GOT3 (cell line): ENCODE results near the gene ZNF446.
"Not testable (repeated sequence)": the region's sequence is repeated elsewhere in the genome, so short reads cannot be mapped to it uniquely, and the experiment has no call there.

Experiments
- DNase-seq: peaks from one replicate; lab custom pipeline; 2025; ENCODE audit warnings: mixed read lengths; lab: John Stamatoyannopoulos, UW

The ZNF446 gene

DNA sequence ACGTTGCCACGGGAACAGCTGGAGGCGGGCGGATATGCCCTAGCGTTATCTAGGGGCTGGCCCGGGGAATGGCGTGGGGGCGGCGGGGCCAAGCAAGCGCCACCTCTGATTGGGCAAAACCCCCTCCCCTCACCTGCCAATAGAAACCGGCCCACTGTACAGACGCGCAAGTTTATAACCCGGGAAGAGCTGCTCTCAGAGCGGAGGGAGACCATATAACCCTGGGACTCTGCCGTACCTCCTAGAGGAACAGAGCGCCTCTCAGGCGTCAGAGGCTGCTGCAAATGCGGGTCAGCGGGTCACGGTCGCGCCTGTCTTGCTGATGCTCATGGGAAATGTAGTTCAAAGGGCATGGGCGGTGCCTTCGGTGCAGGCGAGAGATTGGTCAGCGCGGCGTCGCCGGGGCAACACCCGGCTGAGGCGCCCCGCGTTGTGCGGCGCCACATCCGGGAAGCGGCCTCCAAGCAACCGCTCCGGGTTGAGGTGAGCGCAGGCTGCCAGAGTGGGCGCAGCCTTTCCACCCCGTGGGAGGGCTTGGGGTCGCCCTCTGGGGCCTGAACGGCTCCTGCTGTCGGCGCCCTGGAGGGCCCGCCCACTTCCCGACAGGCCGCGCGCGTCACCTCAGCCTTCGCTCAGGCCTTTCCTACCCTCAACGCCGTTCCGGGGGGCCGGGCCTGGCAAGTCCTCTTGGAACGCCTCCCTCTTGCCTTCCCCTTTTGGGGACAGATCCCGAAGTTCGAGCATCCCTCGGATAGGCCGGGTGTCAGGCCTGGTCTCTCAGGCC, at the start of gene ZNF446:
Gene ZNF446, plus strand, starts transcription at position 639 of the 784 bp plus-strand sequence. CDS start 867 bp downstream, outside the sequence.
- peak; percentile 83 for DNase-seq

DNA sequence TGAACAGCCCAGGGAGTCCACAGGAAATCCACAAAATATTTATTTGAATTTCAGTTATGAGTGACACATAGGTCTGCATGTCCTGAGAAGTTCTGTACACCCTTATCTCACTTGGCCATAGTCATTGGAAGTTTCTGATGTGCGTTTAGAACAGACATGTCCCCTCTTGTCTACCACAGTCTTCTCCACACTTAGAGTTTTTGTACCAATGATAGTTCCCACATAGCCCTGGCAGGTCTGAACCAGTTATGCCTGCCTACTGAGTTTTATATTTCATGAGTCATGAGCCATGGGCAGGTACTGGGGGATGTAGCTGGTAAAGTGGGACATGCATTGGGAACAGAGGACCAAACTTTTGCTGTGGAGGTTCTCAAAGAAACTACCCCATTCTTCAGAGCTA, 47.5 kb upstream of the ZNF446 start:
- DNase-seq, result no peak

DNA sequence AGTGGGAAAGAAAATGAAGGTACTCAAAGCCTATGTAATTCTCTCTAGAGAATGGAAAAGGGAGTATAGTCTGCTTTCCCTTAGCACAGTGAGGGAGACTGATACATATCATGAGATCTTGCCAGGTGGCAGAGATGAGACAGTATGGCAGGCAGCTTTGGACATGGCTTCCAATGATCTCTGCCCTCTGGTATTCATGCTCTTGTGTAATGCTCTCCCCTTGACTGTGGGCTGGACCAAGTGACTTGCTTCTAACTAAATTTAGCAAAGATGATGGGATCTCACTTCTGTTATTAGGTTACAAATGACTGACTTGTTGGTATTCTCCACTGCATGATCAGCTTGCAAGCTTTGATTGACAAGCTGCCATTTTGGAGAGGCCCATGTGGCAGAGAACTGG, 46.4 kb upstream of the ZNF446 start:
- no peak for DNase-seq

DNA sequence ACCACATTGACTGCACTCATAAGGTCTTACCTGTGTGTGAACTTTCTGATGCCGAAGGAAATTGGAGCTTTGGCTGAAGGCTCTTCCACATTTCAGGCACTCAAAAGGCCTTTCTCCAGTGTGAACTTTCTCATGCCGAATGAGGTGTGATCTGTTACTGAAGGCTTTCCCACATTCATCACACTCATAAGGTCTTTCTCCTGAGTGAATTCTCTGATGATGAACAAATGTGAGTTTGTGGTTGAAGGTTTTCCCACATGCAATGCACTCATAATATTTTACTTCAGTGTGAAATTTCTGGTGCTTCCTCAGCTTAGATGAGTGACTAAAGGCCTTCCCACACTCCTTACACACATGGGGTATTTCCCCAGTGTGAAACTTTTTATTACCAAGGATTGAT, 41.9 kb upstream of the ZNF446 start:
- DNase-seq, result no peak

DNA sequence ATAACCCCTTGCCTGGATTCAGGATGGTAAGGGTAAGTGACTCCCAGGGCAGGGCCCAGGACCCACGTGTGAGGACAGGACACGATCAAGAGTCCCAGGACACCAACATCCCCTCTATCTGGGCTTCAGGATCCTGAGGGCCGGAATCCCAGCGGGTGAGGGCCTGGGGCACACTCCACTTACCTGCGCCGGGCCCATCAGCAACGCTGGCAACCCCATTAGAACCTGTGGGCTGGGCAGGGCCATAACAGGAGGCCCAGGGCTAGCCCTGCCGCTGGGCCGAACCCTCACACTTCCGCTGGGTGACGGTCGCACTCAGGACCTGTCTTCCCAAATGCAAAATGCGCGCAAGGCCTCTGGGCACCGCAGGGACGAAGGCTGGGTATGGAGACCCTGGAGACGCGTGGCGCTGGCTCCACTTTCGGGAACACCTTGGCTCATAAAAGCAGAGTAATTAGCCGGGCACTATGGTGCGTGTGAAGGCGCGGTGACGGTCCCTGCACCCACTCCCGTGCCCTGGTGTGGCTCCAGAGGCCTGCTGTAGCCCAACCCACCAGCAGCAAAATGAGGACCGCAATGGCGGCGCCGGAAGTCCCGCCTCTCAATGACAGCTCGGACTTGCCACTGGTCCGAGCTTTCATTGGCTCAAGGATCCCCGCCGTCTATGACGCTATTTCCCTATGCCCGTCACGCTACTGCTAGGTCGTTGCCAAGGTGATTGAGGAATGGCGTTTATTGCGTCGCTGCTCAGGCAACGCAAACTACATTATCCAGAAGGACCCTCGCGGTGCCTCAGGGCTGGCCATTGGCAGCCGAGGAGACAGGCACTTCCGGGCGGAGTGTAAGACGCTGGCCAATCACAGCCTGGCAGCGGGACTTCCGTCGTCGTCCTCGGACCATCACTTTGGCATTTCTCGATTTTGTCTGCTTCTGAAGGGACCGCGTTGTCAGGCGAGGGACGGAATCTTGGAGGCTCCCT, 36.3 kb upstream of the ZNF446 start, which contains the start of gene ZNF132:
Gene ZNF132, minus strand, starts transcription at position 578 of the 979 bp plus-strand sequence. Its CDS starts 332 bp downstream, at position 246.
- peak; percentile 71 for DNase-seq

DNA sequence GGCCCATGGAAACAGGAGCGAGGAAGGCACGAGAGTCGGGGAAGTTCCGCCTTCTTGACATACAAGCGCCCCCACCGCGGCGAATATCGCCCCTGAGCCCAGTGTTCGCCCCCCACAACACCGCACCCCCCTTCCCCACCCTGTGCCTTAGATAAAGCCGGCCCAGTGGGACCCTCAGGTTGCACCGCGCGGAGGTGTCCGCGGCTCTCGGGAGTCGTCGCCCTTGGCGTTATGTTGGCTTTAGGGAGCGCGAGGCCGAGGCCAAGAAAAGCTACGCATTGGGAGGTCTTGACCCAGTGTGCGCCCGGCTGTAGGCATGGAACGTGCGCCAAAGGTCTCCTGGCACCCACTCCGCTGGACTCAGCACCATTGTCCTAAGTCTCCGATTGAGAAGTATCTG, 35.6 kb upstream of the ZNF446 start:
- DNase-seq, result no peak

DNA sequence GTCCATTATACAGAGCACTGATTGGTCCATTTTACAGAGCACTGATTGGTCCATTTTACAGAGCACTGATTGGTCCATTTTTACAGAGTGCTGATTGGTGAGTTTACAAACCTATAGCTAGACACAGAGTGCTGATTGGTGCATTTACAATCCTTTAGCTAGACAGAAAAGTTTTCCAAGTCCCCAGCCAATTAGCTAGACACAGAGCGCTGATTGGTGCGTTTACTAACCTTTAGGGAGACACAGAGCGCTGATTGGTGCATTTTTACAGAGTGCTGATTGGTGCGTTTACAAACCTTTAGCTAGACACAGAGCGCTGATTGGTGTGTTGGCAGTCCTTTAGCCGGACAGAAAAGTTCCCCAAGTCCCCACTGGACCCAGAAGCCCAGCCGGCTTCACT, 33.2 kb upstream of the ZNF446 start:
- DNase-seq, result not testable (repeated sequence)

DNA sequence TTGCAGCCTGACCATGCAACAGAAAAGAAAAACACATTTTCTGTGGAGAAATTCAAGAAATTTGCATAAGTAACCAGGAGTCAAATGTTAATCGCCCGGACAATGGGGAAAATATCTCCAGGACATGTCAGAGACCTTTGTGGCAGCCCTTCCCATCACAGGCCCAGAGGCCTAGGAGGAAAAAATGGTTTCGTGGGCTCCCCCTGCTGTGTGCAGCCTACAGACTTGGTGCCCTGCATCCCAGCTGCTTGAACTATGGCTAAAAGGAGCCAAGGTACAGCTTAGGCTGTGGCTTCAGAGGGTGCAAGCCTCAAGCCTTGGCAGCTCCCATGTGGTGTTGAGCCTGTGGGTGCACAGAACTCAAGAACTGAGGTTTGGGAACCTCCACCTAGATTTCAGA, 27.3 kb upstream of the ZNF446 start:
- not testable (repeated sequence) for DNase-seq

DNA sequence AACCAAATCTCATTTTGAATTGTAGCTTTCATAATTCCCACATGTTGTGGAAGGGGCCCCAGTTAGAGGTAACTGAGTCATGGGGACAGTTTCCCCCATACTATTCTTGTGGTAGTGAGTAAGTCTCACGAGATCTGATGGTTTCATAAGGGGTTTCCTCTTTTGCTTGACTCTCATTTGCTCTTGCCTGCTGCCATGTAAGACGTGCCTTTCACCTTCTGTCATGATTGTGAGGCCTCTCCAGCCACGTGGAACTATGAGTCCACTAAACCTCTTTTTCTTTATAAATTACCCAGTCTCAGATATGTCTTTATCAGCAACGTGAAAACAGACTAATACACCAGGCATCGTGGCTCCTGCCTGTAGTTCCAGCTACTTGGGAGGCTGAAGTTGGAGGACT, 26.2 kb upstream of the ZNF446 start:
- not testable (repeated sequence) for DNase-seq

DNA sequence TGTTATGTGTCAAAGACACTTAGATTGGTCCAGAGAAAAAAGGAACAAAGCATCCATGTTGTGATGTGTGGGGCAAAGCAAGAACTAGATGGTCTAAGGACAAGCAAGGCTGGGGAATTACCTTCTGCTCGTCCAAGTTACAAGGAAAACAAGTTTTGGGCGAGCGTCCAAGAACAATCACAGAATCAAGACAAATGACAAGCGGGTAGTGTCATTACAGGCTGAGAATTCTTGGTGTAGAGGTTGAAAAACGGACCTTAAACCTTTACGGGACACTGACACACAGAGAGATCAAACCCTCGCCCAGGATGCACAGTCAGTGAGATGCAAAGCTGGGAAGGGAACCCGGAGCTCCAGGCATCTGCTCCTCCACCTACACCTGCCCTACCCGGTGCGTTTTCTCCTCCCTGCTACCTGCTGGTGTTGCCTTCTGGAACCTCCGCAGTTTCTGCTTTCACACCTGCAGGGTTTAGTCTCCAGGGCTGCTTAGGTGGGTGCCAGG, 25.2 kb upstream of the ZNF446 start:
- no peak for DNase-seq

DNA sequence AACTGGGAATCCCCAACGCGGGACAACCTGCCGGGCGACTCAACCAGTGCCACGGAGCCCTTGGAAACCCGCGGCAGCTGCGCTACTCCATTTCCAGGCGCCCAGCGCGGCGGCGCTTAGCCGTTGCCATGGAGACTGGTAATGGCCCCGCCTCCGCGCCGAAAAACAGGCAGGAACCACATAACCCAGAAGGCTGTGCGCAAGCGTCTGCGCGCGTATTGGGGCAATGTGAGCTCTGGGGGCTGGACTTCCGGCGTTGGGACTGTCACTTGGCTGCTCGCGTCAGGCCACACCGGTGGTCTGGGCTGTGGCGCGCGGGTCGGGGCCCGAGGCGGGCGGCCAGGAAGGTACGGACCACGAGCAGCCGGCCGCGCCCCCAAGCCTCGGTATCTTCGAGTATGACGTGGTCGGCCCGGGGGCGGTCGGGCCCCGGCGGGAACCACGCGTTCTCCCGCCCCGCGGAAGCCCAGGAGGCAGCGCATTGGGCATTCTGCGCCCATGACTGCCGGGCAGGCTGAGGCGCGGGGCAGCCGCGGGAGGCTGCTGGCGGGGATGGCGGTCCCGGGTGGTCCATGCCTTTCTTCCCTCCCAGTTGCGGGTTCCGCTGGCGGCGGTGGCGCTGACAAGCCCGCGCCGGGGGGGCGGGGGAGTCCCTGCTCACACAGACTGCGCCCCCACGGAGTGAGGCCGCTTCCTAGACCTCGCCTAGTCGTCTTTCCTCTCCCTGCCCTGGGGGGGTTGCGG, 24.6 kb upstream of the ZNF446 start, which contains the start of gene ZNF324B:
Gene ZNF324B, plus strand, starts transcription at position 265 of the 744 bp plus-strand sequence. CDS start 2,080 bp downstream, outside the sequence.
- peak; percentile 73 for DNase-seq

DNA sequence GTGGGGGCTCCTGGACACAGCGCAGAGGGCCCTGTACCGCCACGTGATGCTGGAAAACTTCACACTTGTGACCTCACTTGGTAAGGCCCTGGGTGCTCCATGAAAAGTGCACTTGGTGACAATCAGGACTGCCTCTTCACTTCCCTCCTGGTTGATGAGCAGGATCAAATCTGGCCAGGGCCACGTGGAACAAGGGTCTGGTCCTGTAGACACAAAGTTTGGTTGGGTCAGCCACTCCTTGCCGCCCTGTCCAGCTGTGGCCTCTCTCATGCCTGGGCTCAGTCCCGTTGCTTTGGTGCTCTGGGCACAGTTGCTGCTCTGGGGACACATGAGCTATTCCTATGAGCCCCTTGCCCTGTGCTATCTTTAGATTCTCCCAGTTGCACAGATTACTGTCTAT, 22.4 kb upstream of the ZNF446 start:
- DNase-seq, result no peak

DNA sequence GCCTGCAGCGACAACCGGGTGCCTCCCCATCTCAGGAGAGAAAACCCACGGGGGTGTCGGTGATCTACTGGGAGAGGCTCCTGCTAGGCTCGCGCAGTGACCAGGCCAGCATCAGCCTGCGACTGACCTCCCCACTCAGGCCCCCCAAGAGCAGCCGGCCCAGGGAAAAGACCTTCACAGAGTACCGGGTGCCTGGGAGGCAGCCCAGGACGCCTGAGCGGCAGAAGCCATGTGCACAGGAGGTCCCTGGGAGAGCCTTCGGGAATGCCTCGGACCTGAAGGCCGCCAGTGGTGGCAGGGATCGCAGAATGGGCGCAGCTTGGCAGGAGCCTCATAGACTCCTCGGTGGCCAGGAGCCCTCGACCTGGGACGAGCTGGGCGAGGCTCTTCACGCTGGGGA, 20.8 kb upstream of the ZNF446 start:
- no peak for DNase-seq

DNA sequence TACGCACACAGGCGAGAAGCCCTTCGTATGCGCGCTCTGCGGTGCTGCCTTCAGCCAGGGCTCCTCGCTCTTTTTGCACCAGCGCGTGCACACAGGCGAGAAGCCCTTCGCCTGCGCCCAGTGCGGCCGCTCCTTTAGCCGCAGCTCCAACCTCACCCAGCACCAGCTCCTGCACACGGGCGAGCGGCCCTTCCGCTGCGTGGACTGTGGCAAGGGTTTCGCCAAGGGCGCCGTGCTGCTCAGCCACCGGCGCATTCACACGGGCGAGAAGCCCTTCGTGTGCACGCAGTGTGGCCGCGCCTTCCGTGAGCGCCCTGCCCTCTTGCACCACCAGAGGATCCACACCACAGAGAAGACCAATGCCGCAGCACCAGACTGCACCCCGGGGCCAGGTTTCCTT, 20.0 kb upstream of the ZNF446 start:
- no peak for DNase-seq

DNA sequence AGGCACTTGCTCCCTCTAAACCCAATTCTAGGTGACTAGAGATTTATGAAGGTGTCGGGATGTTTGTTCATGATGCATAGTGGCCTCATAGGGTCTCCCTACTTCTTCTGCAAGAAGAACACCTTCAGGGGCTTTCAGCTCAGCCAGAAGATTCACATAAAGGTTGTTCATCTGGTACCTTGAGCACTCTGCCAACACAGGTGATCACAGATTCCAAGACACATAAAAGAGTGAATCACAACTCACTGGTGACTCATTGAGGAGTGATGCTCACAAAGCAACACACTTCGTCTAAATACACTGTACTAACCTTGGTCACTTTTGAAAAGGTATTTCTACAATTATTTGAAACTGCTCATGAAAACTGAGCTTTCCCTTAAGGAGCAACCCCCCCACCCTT, 16.1 kb upstream of the ZNF446 start:
- no peak for DNase-seq

DNA sequence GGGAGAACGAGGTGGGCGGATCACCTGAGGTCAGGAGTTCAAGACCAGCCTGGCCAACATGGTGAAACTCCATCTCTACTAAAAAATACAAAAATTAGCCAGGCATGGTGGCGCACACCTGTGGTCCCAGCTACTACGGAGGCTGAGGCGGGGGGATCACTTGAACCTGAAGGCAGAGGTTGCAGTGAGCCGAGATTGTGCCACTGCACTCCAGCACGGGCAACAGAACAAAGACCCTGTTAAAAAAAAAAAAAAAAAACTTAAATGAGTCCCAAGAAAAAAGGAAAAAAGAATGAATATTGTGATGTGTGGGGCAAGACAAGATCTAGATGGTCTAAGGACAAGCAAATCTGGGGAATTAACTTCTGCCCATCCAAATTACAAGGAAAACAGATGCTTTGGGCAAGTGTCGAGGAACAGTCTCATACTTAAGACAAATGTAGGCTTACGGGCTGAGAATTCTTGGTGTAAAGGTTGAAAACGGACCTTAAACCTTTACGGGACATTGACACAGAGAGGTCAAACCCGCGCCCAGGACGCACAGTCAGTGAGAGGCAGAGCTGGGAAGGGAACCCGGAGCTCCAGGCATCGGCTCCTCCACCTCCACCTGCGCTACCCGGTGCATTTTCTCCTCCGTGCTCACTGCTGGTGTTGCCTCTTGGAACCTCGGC, 9.9 kb upstream of the ZNF446 start:
- no peak for DNase-seq

DNA sequence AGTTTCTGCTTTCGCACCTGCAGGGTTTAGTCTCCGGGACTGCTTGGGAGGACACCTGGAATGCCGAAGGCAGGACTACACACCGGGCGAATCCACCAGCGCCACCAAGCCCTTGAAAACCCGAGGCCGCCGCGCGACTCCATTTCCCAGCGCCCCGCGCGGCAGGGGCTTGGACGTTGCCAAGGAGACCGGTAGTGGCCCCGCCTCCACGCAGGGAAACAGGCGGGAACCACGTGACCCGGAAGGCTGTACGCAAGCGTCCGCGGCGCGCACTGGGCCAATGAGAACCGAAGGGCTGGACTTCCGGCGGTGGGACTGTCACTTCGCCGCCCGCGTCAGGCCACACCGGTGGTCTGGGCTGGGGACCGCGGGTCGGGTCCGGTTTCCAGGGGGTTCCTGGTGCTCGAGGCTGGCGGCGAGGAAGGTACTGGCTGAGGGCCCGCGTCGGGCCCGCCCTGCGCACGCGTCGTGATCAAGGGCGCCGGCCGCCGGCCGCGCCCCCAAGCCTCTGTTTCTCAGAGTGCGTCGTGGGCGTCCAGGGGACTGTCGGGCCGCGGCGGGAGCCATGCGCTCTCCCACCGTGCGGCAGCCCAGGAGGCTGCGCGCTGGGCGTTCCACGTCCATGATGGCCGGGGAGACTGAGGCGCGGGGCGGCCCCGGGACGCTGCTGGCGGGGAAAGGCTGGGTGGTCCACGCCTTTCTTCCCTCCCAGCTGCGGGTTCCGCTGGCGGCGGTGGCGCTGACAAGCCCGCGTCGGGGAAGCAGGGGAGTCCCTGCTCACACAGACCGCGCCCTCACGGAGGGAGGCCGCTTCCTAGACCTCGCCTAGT, 9.2 kb upstream of the ZNF446 start, which contains the start of gene ZNF324:
Gene ZNF324, plus strand, starts transcription at position 321 of the 830 bp plus-strand sequence. CDS start 2,106 bp downstream, outside the sequence.
- DNase-seq, result peak; percentile 78

DNA sequence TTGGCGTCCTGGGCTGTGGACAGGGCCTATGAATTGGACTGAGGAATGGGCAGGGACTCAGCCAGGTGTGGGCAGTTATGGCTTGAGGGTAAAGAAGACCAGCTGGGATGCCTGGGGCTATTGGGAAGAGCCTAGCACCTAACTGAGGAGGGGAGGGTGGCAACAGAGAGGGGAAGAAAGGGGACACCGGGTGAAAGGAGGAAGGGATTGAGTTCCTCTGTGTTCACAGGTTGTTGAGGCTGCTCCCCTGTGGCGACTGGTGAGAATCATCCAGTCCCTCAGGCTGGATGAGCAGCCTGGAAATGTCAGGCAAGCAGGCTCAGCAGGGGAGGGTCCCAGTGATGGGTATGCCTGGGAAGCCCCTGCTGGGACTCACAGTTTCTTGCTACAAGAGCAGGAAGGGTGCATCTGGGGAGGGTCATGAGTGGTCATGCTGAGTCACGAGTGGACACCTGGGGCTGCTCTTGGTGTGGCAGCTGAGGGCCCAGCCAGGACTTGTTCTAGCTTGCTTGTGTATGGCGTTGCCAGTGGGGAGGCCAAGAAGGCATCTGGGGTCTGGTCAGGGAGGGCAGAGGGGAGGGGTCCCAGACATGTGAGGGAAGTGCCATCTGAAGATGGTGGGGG, 7.8 kb upstream of the ZNF446 start:
- DNase-seq, result no peak

DNA sequence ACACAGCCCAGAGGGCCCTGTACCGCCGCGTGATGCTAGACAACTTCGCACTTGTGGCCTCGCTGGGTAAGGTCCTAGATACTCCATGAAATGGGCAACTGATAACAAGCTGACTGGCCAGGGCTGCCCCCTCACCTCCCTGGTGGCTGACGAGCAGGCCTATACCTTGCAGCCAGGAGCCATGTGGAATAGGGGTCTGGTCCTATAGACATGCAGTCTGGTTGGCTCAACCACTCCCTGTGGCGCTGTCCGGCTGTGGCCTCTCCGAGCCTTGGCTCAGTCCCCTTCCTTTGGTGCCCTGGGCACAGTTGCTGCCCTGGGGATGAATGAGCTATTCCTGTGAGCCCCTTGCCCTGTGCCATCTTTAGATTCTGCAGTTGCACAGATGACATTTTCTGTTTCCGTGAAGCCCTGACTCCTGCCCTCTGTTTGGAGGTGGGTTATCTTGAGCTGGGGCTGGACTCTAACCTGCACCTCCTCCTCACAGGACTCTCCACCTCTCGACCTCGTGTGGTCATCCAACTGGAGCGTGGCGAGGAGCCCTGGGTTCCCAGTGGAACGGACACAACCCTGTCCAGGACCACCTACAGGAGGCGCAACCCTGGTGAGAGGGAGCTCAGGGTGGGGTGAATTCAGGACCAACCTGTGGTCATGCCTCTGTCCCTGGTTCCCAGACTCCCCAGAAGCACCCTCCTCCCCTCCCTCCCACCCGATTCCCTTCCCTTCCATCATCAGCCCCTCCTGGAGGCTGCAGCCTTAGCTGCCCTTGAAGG, 6.7 kb upstream of the ZNF446 start:
- DNase-seq, result no peak
